HepG2 (cell line): Measurements from ENCODE around the gene ST7L. TPM values are rescaled to one million over a fixed set of nuclear protein-coding genes. Genes with fewer than 3 reads are reported as not detected.
A peak's percentile ranks its signal among the peaks of the same experiment; 100 is the strongest.

Source experiments
- ATAC-seq: fragments of 200-7000 bp; cut with Tn5 transposase; 3 replicates; pipeline ENCODE4 v1.9.1; 2020; ENCODE audit warnings: mild to moderate bottlenecking, moderate library complexity
- BruUV-seq: library from RNA; stranded (reverse); fragments of 400-500 nt; replicated peaks from 2 replicates; lab custom pipeline; 2021; lab: Mats Ljungman, UMichigan
- CTCF ChIA-PET: fragments of 300-600 bp; formaldehyde crosslinking; extraction: SDS; loops from one replicate; lab custom pipeline; 2021; ENCODE audit warnings: low total read pairs, inconsistent platforms, low intra/inter-chr PET ratio; lab: Yijun Ruan, JAX
- POLR2A ChIA-PET: fragments of 350-600 bp; sonication (Branson Sonifier 250); formaldehyde crosslinking; loops from one replicate; lab custom pipeline; 2020; ENCODE audit warnings: antibody characterized with exemption, inconsistent platforms; lab: Yijun Ruan, JAX
- DNase-seq: peaks from one replicate; pipeline ENCODE4 v3.0.0-alpha.2; 2015; ENCODE audit warnings: low spot score
- FAIRE-seq: peaks from 3 replicates; lab custom pipeline; 2011; peaks lifted over from hg19 to GRCh38; lab: Jason Lieb, UNC
- H2AFZ ChIP-seq: one replicate; pipeline ENCODE4 v1.6.1; 2011; ENCODE audit warnings: low read length, inconsistent platforms
- H3K27ac ChIP-seq: fragments of 300-600 bp; 3 replicates; pipeline ENCODE4 v1.8.0; 2011; ENCODE audit warnings: mixed run types, mild to moderate bottlenecking, mixed read lengths, low read length, inconsistent platforms; ENCODE audit not compliant: insufficient read depth; ENCODE audit errors: extremely low read length
- H3K27me3 ChIP-seq, 2 experiments: fragments of 200-600 bp in 1 of 2; 2 replicates in 1 of 2; 3 replicates in 1 of 2; pipeline versions ENCODE4 v1.6.0 to v1.8.0; 2011; ENCODE audit warnings: low read length in 2 of 2, mild to moderate bottlenecking in 2 of 2, moderate library complexity in 2 of 2, inconsistent platforms in 1 of 2; ENCODE audit not compliant: insufficient read depth in 2 of 2, control insufficient read depth in 1 of 2
- H3K36me3 ChIP-seq, 2 experiments: fragments of 200-600 bp in 1 of 2; replicated peaks in 1 of 2; 2 replicates in 1 of 2; 3 replicates in 1 of 2; pipeline versions ENCODE4 v1.5.1 to v1.8.0; 2011; ENCODE audit warnings: low read length in 2 of 2, inconsistent platforms in 1 of 2; ENCODE audit not compliant: insufficient read depth in 2 of 2, control insufficient read depth in 1 of 2
- H3K4me1 ChIP-seq: 2 replicates; pipeline ENCODE4 v1.5.1; 2012; ENCODE audit warnings: low read length, inconsistent platforms; ENCODE audit not compliant: insufficient read depth
- H3K4me2 ChIP-seq: 2 replicates; pipeline ENCODE4 v1.6.0; 2011; ENCODE audit warnings: low read depth, low read length, inconsistent platforms
- H3K4me3 ChIP-seq, 3 experiments: fragments of 200-600 bp in 1 of 3; sonication (generic), shearing (Covaris generic) in 1 of 3; replicated peaks in 1 of 3; 2 replicates each; pipeline ENCODE4 v1.5.1; 2011 to 2016; ENCODE audit warnings: low read length in 3 of 3, inconsistent platforms in 2 of 3, low read depth in 2 of 3, mild to moderate bottlenecking in 2 of 3, control low read depth in 1 of 3, mixed read lengths in 1 of 3; ENCODE audit not compliant: insufficient read depth in 1 of 3
- H3K79me2 ChIP-seq: one replicate; pipeline ENCODE4 v1.6.1; 2011; ENCODE audit warnings: low read length, inconsistent platforms; ENCODE audit not compliant: insufficient read depth
- H3K9ac ChIP-seq: 2 replicates; pipeline ENCODE4 v1.6.0; 2011; ENCODE audit warnings: mild to moderate bottlenecking, low read depth, low read length, inconsistent platforms; ENCODE audit not compliant: insufficient read depth
- H3K9me3 ChIP-seq: 2 replicates; pipeline ENCODE4 v1.5.1; 2012; ENCODE audit warnings: mild to moderate bottlenecking, low read length
- H4K20me1 ChIP-seq: 2 replicates; pipeline ENCODE4 v1.6.0; 2011; ENCODE audit warnings: inconsistent platforms, mild to moderate bottlenecking, low read length, moderate library complexity; ENCODE audit not compliant: insufficient read depth
- GATAD2A ChIP-seq: IDR thresholded peaks from 2 replicates; pipeline ENCODE4 v1.6.1; 2016
- HES4 ChIP-seq: sonication (generic); formaldehyde crosslinking; IDR thresholded peaks from 2 replicates; pipeline ENCODE4 v1.9.0; 2021; ENCODE audit warnings: mild to moderate bottlenecking, missing genetic modification reagents, borderline replicate concordance
- MAX ChIP-seq: IDR thresholded peaks from 2 replicates; pipeline ENCODE4 v1.6.1; 2012; ENCODE audit warnings: inconsistent platforms
- SAFB2 ChIP-seq: sonication (generic); formaldehyde crosslinking; IDR thresholded peaks from 2 replicates; pipeline ENCODE4 v1.5.1; 2020; ENCODE audit warnings: missing genetic modification reagents, low read depth, mild to moderate bottlenecking, borderline replicate concordance
- SRY ChIP-seq: sonication (generic); formaldehyde crosslinking; IDR thresholded peaks from 2 replicates; pipeline ENCODE4 v1.8.0; 2022; ENCODE audit warnings: mild to moderate bottlenecking, missing genetic modification reagents
- STAG1 ChIP-seq: sonication (generic); formaldehyde crosslinking; IDR thresholded peaks from 2 replicates; pipeline ENCODE4 v1.4.0; 2020; ENCODE audit warnings: missing genetic modification reagents
- ZNF274 ChIP-seq: sonication (generic); formaldehyde crosslinking; IDR thresholded peaks from 2 replicates; pipeline ENCODE4 v1.5.1; 2020; ENCODE audit warnings: mild to moderate bottlenecking, missing genetic modification reagents
- ZNF275 ChIP-seq: sonication (generic); formaldehyde crosslinking; IDR thresholded peaks from 2 replicates; pipeline ENCODE4 v1.8.0; 2022; ENCODE audit warnings: missing genetic modification reagents, mild to moderate bottlenecking, inconsistent platforms, borderline replicate concordance
- ZNF280B ChIP-seq: sonication (generic); formaldehyde crosslinking; IDR thresholded peaks from 2 replicates; pipeline ENCODE4 v1.5.0; 2020; ENCODE audit warnings: missing genetic modification reagents, mild to moderate bottlenecking, borderline replicate concordance
- ZNF33B ChIP-seq: sonication (generic); formaldehyde crosslinking; IDR thresholded peaks from 2 replicates; pipeline ENCODE4 v1.5.1; 2020; ENCODE audit warnings: mild to moderate bottlenecking, missing genetic modification reagents
- ZNF687 ChIP-seq: sonication (generic); formaldehyde crosslinking; IDR thresholded peaks from 2 replicates; pipeline ENCODE4 v1.5.1; 2020; ENCODE audit warnings: mild to moderate bottlenecking, missing genetic modification reagents, moderate library complexity
- ZNF768 ChIP-seq: sonication (generic); formaldehyde crosslinking; IDR thresholded peaks from 2 replicates; pipeline ENCODE4 v1.4.0; 2020; ENCODE audit warnings: missing genetic modification reagents
- ZNF800 ChIP-seq: sonication (generic); formaldehyde crosslinking; IDR thresholded peaks from 2 replicates; pipeline ENCODE4 v1.4.0; 2020; ENCODE audit warnings: missing genetic modification reagents
- WGBS: methylation state at CpG from one replicate; pipeline ENCODE4 v1.1.6; 2017; ENCODE audit warnings: low lambda C conversion rate; 5-methylcytosine and 5-hydroxymethylcytosine counted together
- in situ Hi-C: cut with HindIII; loops from 2 replicates; pipeline ENCODE4 v1.10.0; 2017; ENCODE audit warnings: low pct_unique_long_range_greater_than_20kb; ENCODE audit not compliant: extremely low pct_ligation_motif_present
- intact Hi-C: fragments of 100-400 bp; cut with micrococcal nuclease; formaldehyde crosslinking; loops from one replicate; pipeline ENCODE4 v1.10.0; 2022; ENCODE audit not compliant: unreplicated experiment
- polyA plus RNA-seq, 8 experiments: library from polyadenylated mRNA; depleted of rRNA in 3 of 8; stranded (reverse) in 7 of 8; unstranded in 1 of 8; fragments of >200 nt; fragmentation: Illumina TruSeq in 4 of 8; extraction: Trizol in 4 of 8; gene quantifications; 2 replicates each; pipeline versions ENCODE4 v1.2.1 to v1.2.3, GENCODE V29; 2011 to 2016; ENCODE audit warnings: low read depth in 4 of 8, missing spikeins in 1 of 8, mixed read lengths in 1 of 8; ENCODE audit not compliant: insufficient read depth in 1 of 8
- total RNA-seq, 5 experiments: library from RNA; depleted of rRNA; stranded (reverse); fragments of >200 nt; fragmentation: Illumina TruSeq; extraction: Trizol; gene quantifications; 2 replicates each; pipeline ENCODE4 v1.2.3, GENCODE V29; 2016; ENCODE audit warnings: low read depth in 1 of 5

The ST7L gene
- total and polyA plus RNA-seq, 2 of the 13 experiments (the other 11 are each of a cell fraction or from before 2014, with no cell fraction given) = 8.6 to 19.9 TPM

- 4% methylated on average over 19 of the region's 65 CpGs for WGBS
- Histone ChIP-seq H4K20me1 (no peaks in the 10 kb centered on the region), H3K4me1 (peaks cover 14% of the 10 kb centered on the region), H3K27ac (no peak overlapping the region), H3K36me3 (no peaks in the 10 kb centered on the region), H3K4me2 (peak overlapping the region; percentile 81), H3K9me3 (no peaks in the 10 kb centered on the region), H3K79me2 (no peaks in the 10 kb centered on the region), H2AFZ (no peak overlapping the region), H3K9ac (peak overlapping the region; percentile 31; the same call in 1 of the 2 replicates), H3K4me3 (peak overlapping the region; percentile 53 to 75 (median 62); a peak in 5 of 6 replicates), H3K27me3 (peaks cover 10 to 55% of the 10 kb centered on the region in 2 experiments; a peak in 4 of 5 replicates)
- in situ Hi-C loops (loop anchor here (10.0 kb wide), 1 partner anchor 203 kb away; the partner anchor contains the start of gene RHOC), intact Hi-C loops (no loop called here)
- ChIA-PET POLR2A (interaction anchor here (0.9 to 1.3 kb wide), 5 partner anchors 111 to 206 kb away, joined by 3 to 4 read pairs (median 4); partner anchors contain the start of genes MOV10 and ST7L), CTCF (no interaction called here)
- FAIRE-seq (no peak), DNase-seq (peak; percentile 7), ATAC-seq (peak; percentile 79)
- BruUV-seq = no TSS peak
- TF ChIP-seq ZNF800 (CRISPR knock-in tag) (peak; percentile 92), SAFB2 (CRISPR knock-in tag) (no peak), HES4 (CRISPR knock-in tag) (no peak), ZNF768 (CRISPR knock-in tag) (peak; percentile 22; the same call in 1 of the 2 replicates), ZNF275 (CRISPR knock-in tag) (0 out of 2 replicates have a peak, but pooled peaks have one; percentile 38), GATAD2A (CRISPR knock-in tag) (0 out of 2 replicates have a peak, but pooled peaks have one; percentile 21), ZNF274 (CRISPR knock-in tag) (peak; percentile 26; the same call in 1 of the 2 replicates), ZNF33B (no peak), STAG1 (CRISPR knock-in tag) (peak; percentile 72), MAX (peak; percentile 12; the same call in 1 of the 2 replicates), SRY (CRISPR knock-in tag) (peak; percentile 38; the same call in 1 of the 2 replicates), ZNF280B (0 out of 2 replicates have a peak, but pooled peaks have one; percentile 33), ZNF687 (CRISPR knock-in tag) (peak; percentile 68)
Observed at GRCh38 chr1:112501810-112502641, 116.9 kb downstream of the ST7L start.
